Activated naive CD4-positive, alpha-beta T cell (primary cell): Measurements from ENCODE around the gene MTFR1L.
A peak's percentile ranks its signal among the peaks of the same experiment; 100 is the strongest.

Experiments
- DNase-seq, 4 experiments: peaks; one replicate each; lab custom pipeline; 2025; lab: John Stamatoyannopoulos, UW

MTFR1L gene

DNA sequence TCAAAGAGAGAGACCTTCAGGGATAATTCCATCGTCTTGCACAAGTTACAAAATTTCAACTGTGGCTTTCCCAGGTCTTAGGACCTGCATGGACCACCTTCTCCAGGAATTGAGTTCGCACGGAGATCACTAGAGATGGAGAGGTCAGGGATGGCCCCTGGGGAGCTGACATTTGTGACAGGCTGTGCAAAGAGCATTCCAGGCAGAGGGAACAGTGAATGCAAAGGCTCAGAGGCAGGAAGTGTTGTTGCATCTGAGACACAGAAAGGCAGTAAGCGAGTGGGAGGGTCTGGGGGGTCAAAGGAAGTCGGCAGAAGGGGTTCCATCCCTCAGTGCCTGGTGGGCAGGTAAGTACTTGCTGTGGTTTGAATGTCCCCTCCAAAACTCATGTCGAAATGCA, 29.3 kb upstream of the MTFR1L start:
- DNase-seq, result no peak

DNA sequence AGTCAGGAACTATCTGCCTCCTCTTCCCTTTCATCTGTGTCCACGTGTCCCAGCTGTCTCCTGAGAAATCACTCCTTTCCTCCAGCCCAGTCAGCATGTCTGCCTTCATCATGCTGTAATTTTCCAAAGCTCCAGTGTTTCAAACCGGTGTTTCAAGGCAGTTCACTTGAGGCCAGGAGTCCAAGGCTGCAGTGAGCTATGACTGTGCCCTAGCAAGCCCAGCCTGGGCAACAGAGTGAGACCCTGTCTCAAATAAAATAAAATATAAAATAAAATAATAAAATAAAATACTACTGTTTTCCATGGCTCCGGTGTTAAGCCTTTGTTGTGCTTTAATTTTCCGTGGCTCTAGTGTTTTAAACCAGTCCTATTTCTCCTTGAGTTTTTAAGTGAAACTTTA, 27.6 kb upstream of the MTFR1L start:
- DNase-seq, result no peak

DNA sequence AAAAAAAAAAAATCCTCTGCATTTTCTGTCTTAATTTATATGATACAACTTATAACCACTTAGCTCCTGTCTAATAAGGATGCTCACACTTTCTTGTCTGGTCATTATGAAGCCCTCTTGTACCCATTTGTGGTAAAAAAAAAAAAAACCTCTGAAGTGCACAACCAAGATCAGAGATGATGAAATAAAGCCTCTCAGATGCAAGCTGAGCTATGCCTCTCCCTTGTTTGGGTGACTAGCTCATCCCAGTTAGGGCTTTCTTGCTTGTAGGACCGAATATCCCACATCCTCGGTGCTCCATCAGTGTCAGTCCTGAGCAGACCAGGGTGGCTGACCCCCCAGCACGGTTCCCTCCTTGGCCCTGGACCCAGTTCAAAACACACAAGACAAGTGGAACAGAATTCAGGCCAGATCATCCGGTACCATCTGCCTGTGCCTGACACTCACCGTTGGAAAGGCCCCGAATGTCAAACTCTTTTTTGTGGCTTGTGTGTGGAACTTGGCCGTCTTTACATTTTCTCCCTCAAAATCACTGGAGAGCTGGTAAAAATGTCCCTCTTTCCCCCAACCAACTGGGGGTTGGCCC, 26.1 kb upstream of the MTFR1L start:
- DNase-seq, result no peak

- no peak for DNase-seq
Measured at GRCh38 chr1:25794325-25794724, 25.4 kb upstream of the MTFR1L start.

GRCh38 chr1:25795211-25795610, 24.5 kb upstream of the MTFR1L start:
- no peak for DNase-seq

DNA sequence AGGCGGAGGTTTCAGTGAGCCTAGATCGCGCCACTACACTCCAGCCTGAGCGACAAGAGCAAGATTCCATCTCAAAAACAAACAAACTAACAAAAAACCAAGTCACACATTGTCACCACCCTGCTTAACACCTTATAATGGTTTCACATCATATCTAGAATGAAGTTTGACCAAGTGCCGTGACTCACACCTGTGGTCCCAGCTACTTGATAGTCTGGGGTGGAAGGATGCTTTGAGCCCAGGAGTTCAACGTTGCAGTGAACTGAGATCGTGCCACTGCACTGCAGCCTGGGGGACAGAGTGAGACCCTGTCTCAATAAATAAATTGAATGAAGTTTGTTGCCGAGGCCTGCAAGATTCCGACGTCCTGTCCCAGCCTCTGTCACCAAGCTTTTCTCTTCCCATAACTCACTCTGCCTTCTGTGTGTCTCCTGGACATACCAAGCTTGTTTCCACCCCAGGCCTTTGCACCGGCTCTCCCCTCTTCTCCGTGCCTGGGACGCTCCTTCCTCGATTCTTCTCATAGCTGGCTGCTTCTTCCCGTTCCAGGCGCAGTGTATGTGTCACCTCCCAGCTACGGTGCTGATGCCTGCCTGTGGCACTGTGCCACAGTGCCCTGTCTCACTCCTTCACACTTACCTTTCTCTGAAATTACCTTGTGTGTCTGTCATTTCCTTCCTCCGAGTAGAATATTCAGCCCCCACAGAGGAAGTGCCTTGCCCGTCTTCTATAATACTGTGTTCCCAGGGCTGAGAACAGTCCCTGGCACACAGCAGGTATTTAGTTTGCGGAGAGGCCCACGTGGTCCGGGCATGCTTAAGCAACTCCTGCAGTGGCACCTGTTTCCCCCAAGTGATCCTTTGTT, 23.6 kb upstream of the MTFR1L start:
- peak in 1 of 4 experiments; percentile 46 for DNase-seq

- DNase-seq, result peak; percentile 76 to 84 (median 78)
Measured at GRCh38 chr1:25796811-25797458, 22.8 kb upstream of the MTFR1L start.

- no peak for DNase-seq
Measured at GRCh38 chr1:25797939-25798338, 21.8 kb upstream of the MTFR1L start.

GRCh38 chr1:25798666-25799351, 20.9 kb upstream of the MTFR1L start:
- peak in 1 of 4 experiments; percentile 11 for DNase-seq

DNA sequence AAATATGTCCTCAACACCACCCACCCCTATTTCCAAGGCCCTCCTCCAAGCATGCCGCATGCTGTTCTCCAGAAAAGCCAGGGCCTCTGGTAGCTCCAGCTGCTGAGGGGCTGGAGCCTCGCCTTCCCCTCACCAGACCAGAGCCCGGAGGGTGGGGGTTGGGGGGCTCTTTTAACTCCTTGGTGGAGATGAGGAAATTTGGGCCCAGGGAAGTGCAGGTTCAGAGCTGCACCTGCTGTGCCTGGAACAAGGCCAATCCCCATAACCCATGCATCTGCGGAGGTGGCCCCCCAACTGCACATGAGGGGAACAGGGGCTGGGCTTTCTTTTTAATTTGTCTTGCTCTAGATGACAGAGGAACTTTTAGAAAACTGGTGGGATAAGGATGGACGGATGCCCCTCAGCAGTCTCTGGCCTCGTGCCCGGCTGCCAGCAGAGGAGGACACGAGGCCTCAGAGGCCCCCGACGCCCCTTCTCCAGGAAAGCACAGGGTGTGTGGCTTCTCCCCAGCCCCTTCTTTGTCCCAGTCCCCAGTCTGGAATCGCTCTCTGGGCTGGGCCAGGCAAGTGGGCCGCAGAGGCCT, 20.3 kb upstream of the MTFR1L start:
- DNase-seq, result no peak

DNA sequence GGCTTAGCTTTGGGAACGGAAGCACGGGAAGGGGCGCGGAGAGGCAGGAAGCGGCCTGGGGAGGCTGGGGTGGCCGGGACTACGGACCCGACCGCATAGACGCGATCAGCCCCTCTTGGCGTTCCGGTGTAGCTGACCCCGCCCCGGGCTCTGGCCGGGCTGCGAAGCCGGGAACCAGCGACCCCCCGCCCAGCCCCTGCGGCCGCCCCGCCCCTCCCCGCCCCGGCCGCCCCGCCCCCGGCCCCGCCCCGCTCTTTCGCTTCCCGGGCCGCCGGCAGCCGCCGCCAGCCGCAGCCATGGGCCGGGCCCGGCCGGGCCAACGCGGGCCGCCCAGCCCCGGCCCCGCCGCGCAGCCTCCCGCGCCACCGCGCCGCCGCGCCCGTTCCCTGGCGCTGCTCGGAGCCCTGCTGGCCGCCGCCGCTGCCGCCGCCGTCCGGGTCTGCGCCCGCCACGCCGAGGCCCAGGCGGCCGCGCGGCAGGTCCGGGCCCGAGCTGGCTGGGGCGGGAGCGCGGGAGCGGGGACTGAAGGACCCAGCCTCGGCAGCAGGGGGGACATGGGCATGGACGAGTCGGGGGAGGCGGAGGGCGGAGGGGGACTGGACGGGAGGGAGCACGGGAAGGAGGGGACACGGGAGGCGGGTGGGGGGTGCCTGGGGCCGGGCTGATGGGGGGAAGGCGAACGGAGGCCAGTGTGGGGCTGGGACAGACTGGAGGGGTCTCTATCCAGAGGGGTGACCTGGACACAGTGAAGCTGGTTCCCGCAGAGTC, 19.6 kb upstream of the MTFR1L start, which contains the start of gene SELENON:
Gene SELENON, plus strand, starts transcription at position 259 of the 768 bp plus-strand sequence. Its CDS starts 38 bp downstream, at position 297.
- DNase-seq, result peak in 2 of 4 experiments; percentile 17 to 36

GRCh38 chr1:25800703-25801377, 18.9 kb upstream of the MTFR1L start:
- DNase-seq, result no peak

DNA sequence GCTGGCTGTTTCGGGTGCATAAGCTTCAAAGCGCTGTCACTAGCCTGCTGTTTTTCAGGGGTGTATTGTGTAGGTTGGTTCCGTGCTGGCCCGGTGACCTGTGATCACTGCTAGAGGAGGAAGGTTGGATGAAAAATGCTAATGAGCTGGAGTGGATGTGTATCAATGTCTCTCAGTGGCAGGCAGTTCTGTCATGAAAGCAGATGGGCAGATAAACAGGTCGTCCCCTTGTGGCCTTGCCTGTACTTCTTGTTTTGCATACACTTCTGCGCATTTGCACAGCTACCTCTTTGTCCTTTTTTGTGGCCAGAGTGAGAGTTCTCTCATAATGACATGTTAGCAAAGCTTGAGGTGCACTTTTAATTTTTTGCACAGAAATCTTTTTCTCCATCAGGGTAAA, 16.8 kb upstream of the MTFR1L start:
- no peak for DNase-seq

GRCh38 chr1:25803368-25803767, 16.4 kb upstream of the MTFR1L start:
- DNase-seq, result no peak

GRCh38 chr1:25804244-25804963, 15.3 kb upstream of the MTFR1L start:
- DNase-seq, result no peak

DNA sequence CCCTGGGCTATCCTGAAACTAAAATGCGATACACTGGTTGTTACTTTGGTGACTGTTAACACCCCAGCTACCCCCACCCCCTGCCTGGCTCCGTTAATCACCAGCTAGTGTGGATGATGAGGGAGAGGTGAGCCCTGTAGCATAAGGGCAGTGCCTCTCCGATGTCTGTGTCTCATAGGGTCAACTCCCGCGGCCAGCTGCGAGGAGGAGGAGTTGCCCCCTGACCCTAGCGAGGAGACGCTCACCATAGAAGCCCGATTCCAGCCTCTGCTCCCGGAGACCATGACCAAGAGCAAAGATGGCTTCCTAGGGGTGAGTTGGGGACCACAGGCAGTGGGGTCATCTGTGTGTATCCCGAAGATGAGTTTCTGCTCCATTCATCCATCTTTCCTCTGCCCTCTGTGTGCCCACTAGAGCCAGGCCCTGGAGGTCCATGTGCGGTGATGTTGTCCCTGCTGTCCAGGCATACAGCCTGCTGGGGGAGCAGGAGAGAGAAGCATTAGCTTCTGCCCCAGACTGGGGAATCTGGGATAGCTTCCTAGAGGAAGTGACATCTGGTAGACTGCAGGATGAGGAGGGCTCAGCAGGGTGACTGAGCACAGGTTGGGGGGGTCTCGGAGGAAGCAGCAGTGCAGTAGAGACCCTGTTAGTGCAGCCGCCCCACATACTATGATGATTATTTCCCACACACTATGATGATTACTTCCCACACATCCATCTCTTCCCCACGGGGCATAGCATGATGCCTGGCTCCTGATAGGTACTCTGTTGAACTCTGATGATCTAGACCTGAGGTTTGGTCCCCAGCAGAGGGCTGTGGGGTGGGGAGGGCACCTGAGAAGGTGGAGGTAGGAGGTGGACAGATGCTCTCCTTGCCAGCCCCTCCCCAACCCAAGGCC, 14.5 kb upstream of the MTFR1L start:
- no peak for DNase-seq

GRCh38 chr1:25805863-25806225, 13.9 kb upstream of the MTFR1L start:
- no peak for DNase-seq

- DNase-seq, result no peak
Measured at GRCh38 chr1:25806418-25806817, 13.3 kb upstream of the MTFR1L start.
